Suprapubic skin (tissue), 4 donors: ENCODE measurements around the gene DNHD1. TPM values are rescaled to one million over a fixed set of nuclear protein-coding genes. Genes with fewer than 3 reads are reported as not detected.

Source experiments
- DNase-seq, 2 donors: peaks; one replicate each; pipeline ENCODE4 v3.0.0-alpha.2; 2019; ENCODE audit warnings: low spot score in 2 of 2
- H3K27ac ChIP-seq: fragments of 200-600 bp; sonication (generic); one replicate; pipeline ENCODE4 v1.5.1; 2019
- H3K27me3 ChIP-seq: fragments of 200-600 bp; sonication (generic); one replicate; pipeline ENCODE4 v1.5.1; 2019
- H3K36me3 ChIP-seq: fragments of 200-600 bp; sonication (generic); one replicate; pipeline ENCODE4 v1.5.1; 2019
- H3K4me1 ChIP-seq: fragments of 200-600 bp; sonication (generic); one replicate; pipeline ENCODE4 v1.5.1; 2019
- H3K4me3 ChIP-seq: fragments of 200-600 bp; sonication (generic); one replicate; pipeline ENCODE4 v1.5.1; 2019; ENCODE audit warnings: mild to moderate bottlenecking
- H3K9me3 ChIP-seq: fragments of 200-600 bp; sonication (generic); one replicate; pipeline ENCODE4 v1.5.1; 2019
- EP300 ChIP-seq: sonication (generic); formaldehyde crosslinking; IDR thresholded peaks from one replicate; pipeline ENCODE4 v1.6.1; 2017; ENCODE audit warnings: antibody characterized with exemption
- POLR2A ChIP-seq, 2 donors: fragments of 450-650 bp; IDR thresholded peaks; one replicate each; pipeline ENCODE4 v1.6.1; 2017; ENCODE audit warnings: antibody characterized with exemption in 2 of 2, mild to moderate bottlenecking in 2 of 2, moderate library complexity in 2 of 2
- POLR2AphosphoS5 ChIP-seq, 3 donors: sonication (generic); formaldehyde crosslinking; IDR thresholded peaks; one replicate each; pipeline ENCODE4 v1.6.1; 2017; ENCODE audit warnings: antibody characterized with exemption in 3 of 3
- WGBS: methylation state at CpG from one replicate; pipeline ENCODE4 v1.1.5; 2018; 5-methylcytosine and 5-hydroxymethylcytosine counted together
- total RNA-seq, 4 donors: library from RNA; depleted of rRNA; stranded (reverse); fragments of >200 nt; gene quantifications; one replicate each; pipeline ENCODE4 v1.1.0, GENCODE V29; 2016
- TF ChIP-seq, protein P1 (sequence below), 2 donors: fragments of 200-600 bp in 1 of 2; fragments of 450-650 bp in 1 of 2; sonication (generic) in 1 of 2; IDR thresholded peaks; one replicate each; pipeline ENCODE4 v1.5.1; 2016 to 2019; ENCODE audit warnings: antibody characterized with exemption in 2 of 2, mild to moderate bottlenecking in 1 of 2, moderate library complexity in 1 of 2

DNHD1 gene
- total RNA-seq, 4 donors from 2014 or later = 6.2 to 32.0 (median 9.6) TPM

DNA sequence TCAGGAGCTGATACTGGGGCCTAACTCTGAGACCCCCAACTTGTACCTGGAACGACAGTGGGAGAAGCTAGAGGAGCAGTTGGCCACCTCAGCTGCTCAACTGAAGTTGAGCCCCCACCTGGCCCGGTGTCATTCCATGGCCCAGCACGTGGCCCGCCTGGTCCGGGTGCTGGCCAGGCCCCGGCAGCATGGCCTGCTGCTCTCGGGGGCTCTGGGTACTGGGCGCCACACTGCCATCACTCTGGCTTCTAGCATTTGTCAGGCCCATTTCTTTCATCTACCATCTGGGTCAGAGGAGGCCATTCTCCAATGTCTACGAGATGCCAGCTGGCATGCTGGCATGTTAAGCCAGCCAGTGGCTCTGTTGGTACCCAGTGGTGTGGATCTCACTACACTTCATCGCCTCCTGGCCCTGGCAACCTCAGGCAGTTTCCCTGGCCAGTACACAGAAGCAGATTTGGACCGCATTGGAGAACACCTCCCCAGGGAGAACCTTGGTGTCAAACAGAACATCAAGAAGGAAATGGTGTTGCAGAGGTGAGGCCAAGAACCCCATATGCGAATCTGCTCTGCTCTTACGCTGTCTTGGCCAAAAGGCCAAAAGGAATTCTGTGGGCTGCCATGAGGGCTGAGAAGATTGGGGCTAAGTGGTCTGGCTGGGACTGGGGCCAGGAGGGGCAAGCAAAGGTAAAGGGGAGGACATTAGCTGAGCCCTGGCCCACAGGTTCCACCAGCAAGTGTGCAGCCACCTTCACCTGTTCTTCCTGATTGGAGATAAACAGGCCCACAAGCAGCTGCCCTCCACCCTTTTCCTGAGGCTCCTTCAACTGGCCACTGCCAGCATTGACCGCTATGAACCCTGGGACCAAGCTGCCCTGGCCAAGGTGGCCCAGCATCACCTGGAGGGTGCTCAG lies 60.9 kb downstream of the DNHD1 start:
- 92% methylated on average over 12 of the region's 14 CpGs for WGBS
- H3K27me3 ChIP-seq = no peaks in the 10 kb centered on the region
- DNase-seq = no peak
- no peaks in the 10 kb centered on the region for H3K36me3 ChIP-seq
- no peak overlapping the region for H3K4me3 ChIP-seq
- TF ChIP-seq POLR2A (IDR thresholded peaks at IDR 0.05) = no peak
- TF ChIP-seq POLR2AphosphoS5 (IDR thresholded peaks at IDR 0.05) = no peak
- TF ChIP-seq EP300 = no peak
- TF ChIP-seq, protein P1, sequence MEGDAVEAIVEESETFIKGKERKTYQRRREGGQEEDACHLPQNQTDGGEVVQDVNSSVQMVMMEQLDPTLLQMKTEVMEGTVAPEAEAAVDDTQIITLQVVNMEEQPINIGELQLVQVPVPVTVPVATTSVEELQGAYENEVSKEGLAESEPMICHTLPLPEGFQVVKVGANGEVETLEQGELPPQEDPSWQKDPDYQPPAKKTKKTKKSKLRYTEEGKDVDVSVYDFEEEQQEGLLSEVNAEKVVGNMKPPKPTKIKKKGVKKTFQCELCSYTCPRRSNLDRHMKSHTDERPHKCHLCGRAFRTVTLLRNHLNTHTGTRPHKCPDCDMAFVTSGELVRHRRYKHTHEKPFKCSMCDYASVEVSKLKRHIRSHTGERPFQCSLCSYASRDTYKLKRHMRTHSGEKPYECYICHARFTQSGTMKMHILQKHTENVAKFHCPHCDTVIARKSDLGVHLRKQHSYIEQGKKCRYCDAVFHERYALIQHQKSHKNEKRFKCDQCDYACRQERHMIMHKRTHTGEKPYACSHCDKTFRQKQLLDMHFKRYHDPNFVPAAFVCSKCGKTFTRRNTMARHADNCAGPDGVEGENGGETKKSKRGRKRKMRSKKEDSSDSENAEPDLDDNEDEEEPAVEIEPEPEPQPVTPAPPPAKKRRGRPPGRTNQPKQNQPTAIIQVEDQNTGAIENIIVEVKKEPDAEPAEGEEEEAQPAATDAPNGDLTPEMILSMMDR (IDR thresholded peaks at IDR 0.05) = no peak
- H3K27ac ChIP-seq = no peak overlapping the region
- H3K4me1 ChIP-seq = no peaks in the 10 kb centered on the region
- H3K9me3 ChIP-seq = no peaks in the 10 kb centered on the region

DNA sequence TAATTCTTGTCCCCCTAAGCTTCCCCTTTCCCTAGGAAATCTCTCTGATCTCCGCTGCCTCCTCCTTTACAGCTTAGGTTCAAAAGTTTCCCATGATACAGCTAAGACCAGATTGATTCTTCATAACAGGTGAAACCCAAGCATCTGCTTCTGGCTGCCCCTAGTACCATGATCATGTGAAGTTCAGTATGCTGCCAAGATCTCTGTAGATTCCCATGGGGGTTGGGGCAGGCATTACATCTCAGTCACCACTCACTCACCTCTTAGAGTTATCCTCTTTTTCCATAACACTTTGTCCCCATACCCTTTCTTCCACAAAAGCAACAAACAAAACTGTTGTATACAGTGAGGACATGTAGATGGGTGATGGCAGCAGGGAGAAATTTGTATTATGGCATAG lies 62.3 kb downstream of the DNHD1 start:
- Histone ChIP-seq H3K27ac (no peak overlapping the region), H3K4me1 (no peaks in the 10 kb centered on the region), H3K9me3 (no peaks in the 10 kb centered on the region), H3K36me3 (peaks cover 7% of the 10 kb centered on the region), H3K27me3 (no peaks in the 10 kb centered on the region), H3K4me3 (no peak overlapping the region)
- 100% methylated on average over 1 of the region's 1 CpG for WGBS
- no peak for TF ChIP-seq POLR2A (IDR thresholded peaks at IDR 0.05)
- TF ChIP-seq POLR2AphosphoS5 (IDR thresholded peaks at IDR 0.05) = no peak
- TF ChIP-seq EP300 = no peak
- TF ChIP-seq, protein P1 (IDR thresholded peaks at IDR 0.05) = no peak
- DNase-seq = no peak

DNA sequence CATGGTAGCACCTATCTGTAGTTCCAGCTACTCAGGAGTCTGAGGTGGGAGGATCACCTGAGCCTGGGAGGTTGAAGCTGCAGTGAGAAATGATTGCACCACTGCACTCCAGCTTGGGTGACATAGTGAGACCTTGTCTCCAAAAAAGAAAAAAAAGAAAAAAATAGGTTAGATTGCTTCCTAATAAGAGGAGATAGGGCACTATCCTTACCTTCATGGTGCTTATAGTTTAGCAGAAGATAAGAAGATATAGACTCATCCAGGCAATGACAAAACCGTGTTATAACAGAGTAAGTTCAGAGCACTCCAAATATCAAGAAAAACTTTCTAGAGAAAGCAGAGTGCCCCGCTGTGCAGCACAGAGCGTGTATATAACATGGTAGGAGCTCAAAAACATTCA lies 64.2 kb downstream of the DNHD1 start:
- Histone ChIP-seq H3K27ac (no peak overlapping the region), H3K27me3 (no peaks in the 10 kb centered on the region), H3K4me3 (no peak overlapping the region), H3K9me3 (no peaks in the 10 kb centered on the region), H3K4me1 (no peaks in the 10 kb centered on the region), H3K36me3 (peaks cover 10% of the 10 kb centered on the region)
- no peak for DNase-seq
- no peak for TF ChIP-seq POLR2AphosphoS5 (IDR thresholded peaks at IDR 0.05)
- no peak for TF ChIP-seq EP300
- TF ChIP-seq, protein P1 (IDR thresholded peaks at IDR 0.05) = no peak
- no peak for TF ChIP-seq POLR2A (IDR thresholded peaks at IDR 0.05)
- WGBS = 93% methylated on average over 3 of the region's 3 CpGs

DNA sequence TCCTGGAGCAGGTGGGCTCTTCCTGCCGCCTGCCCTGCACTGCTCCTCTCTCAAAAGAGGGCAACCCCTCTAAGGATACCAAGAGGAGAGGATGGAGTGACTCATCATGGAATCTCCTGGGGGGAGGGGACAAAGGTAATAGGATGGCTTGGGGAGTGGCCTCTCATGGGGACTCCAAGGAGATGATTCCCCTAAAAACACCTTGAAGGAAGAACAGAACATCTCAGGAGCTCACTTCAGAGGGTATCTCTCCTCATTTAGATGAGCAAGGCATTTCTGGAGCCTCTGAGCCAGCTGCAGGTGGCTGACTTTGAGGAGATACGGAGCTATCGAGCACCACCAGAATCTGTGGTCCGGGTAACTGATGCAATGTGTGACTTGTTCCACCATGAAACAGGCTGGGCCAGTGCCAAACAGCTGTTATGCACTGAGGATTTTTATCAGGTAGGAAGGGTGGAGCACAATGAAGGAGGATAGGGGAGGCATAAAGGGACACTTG lies 66.1 kb downstream of the DNHD1 start:
- no peak for DNase-seq
- H3K4me3 ChIP-seq = no peak overlapping the region
- no peak overlapping the region for H3K27ac ChIP-seq
- 98% methylated on average over 4 of the region's 4 CpGs for WGBS
- TF ChIP-seq, protein P1 (IDR thresholded peaks at IDR 0.05) = no peak
- TF ChIP-seq EP300 = no peak
- no peak for TF ChIP-seq POLR2AphosphoS5 (IDR thresholded peaks at IDR 0.05)
- no peak for TF ChIP-seq POLR2A (IDR thresholded peaks at IDR 0.05)
- no peaks in the 10 kb centered on the region for H3K9me3 ChIP-seq
- H3K36me3 ChIP-seq = peaks cover 10% of the 10 kb centered on the region
- peaks cover 1% of the 10 kb centered on the region for H3K4me1 ChIP-seq
- no peaks in the 10 kb centered on the region for H3K27me3 ChIP-seq

DNA sequence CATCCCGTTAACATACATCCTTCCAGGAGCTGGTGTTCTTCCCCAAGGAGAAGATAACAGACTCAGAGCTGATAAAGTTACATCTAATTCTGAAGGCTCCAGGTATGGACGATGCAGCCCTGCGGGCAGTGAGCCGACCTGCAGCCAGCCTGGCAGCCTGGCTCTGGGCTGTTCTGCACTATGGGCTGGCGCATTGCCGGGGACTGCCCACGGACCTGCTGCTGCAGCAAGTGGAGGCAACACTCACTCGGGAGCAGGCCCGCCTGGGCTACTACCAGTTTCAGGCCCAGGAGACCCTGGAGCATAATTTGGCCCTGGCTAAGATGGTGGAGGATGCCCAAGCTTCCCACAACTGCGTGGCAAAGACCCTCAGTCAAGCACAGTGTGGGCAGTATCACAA lies 66.6 kb downstream of the DNHD1 start:
- Histone ChIP-seq H3K27me3 (no peaks in the 10 kb centered on the region), H3K4me1 (peaks cover 6% of the 10 kb centered on the region), H3K9me3 (no peaks in the 10 kb centered on the region), H3K27ac (no peak overlapping the region), H3K4me3 (no peak overlapping the region), H3K36me3 (peaks cover 10% of the 10 kb centered on the region)
- 100% methylated on average over 4 of the region's 10 CpGs for WGBS
- TF ChIP-seq POLR2A (IDR thresholded peaks at IDR 0.05) = no peak
- no peak for TF ChIP-seq EP300
- no peak for TF ChIP-seq POLR2AphosphoS5 (IDR thresholded peaks at IDR 0.05)
- TF ChIP-seq, protein P1 (IDR thresholded peaks at IDR 0.05) = no peak
- DNase-seq = no peak
